Kidney (tissue), 14 donors: Measurements from ENCODE around the gene NDUFV3. TPM values are rescaled to one million over a fixed set of nuclear protein-coding genes. Genes with fewer than 3 reads are reported as not detected.
"Not testable (repeated sequence)": the region's sequence is repeated elsewhere in the genome, so short reads cannot be mapped to it uniquely, and the experiment has no call there.

Experiments used
- DNase-seq, 5 donors: peaks; one replicate each; pipeline ENCODE4 v3.0.0-alpha.2; 2013 to 2020
- FAIRE-seq: peaks from 2 replicates; lab custom pipeline; 2012; peaks lifted over from hg19 to GRCh38; lab: Jason Lieb, UNC
- H3K27ac ChIP-seq, 2 donors: one replicate each; pipeline ENCODE4 v1.7.0; 2013; ENCODE audit warnings: low read depth in 2 of 2, low read length in 2 of 2, inconsistent platforms in 1 of 2
- H3K27me3 ChIP-seq: one replicate; pipeline ENCODE4 v1.7.1; 2013; ENCODE audit warnings: low read length, inconsistent platforms; ENCODE audit not compliant: control insufficient read depth, insufficient read depth
- H3K36me3 ChIP-seq, 3 donors: one replicate each; pipeline versions ENCODE4 v1.7.0 to v1.7.1; 2013; ENCODE audit warnings: low read length in 3 of 3, control low read depth in 1 of 3, inconsistent platforms in 1 of 3; ENCODE audit not compliant: insufficient read depth in 3 of 3, control insufficient read depth in 2 of 3
- H3K4me1 ChIP-seq, 3 donors: one replicate each; pipeline versions ENCODE4 v1.7.0 to v1.7.1; 2013; ENCODE audit warnings: low read length in 3 of 3, inconsistent platforms in 1 of 3, low read depth in 1 of 3; ENCODE audit not compliant: control insufficient read depth in 2 of 3, insufficient read depth in 2 of 3
- H3K4me3 ChIP-seq, 3 donors: one replicate each; pipeline versions ENCODE4 v1.7.0 to v1.8.1; 2013; ENCODE audit warnings: low read length in 3 of 3, control low read depth in 1 of 3, inconsistent platforms in 1 of 3
- H3K9ac ChIP-seq, 3 donors: one replicate each; pipeline versions ENCODE4 v1.7.0 to v1.7.1; 2013; ENCODE audit warnings: low read length in 3 of 3, control low read depth in 1 of 3, inconsistent platforms in 1 of 3
- H3K9me3 ChIP-seq, 3 donors: one replicate each; pipeline versions ENCODE4 v1.7.0 to v1.7.1; 2013; ENCODE audit warnings: low read length in 3 of 3, control low read depth in 1 of 3, inconsistent platforms in 1 of 3; ENCODE audit not compliant: control insufficient read depth in 2 of 3, insufficient read depth in 1 of 3
- intact Hi-C: fragments of 100-400 bp; cut with DNase I; formaldehyde crosslinking; loops from one replicate; pipeline ENCODE4 v1.11.1; 2022
- polyA plus RNA-seq: library from polyadenylated mRNA; stranded (reverse); fragments of 350-450 nt; fragmentation: Illumina TruSeq; extraction: RNeasy Lipid Tissue Mini Kit (QIAGEN cat#74804); gene quantifications from one replicate; pipeline ENCODE4 v1.2.3, GENCODE V29; 2014; ENCODE audit warnings: low read depth, low replicate concordance; ENCODE audit not compliant: insufficient read depth
- total RNA-seq: library from RNA; stranded (reverse); fragmentation: NEBNext Ultra II Directional; extraction: Animal tissue kit (Norgen Biotek cat#: 25700); gene quantifications from one replicate; pipeline ENCODE4 v1.2.1, GENCODE V29; 2021
- TF ChIP-seq, protein P1 (sequence below): IDR thresholded peaks from 3 replicates; pipeline ENCODE4 v1.5.1; 2012; ENCODE audit warnings: mild to moderate bottlenecking, moderate library complexity, borderline replicate concordance; ENCODE audit not compliant: insufficient read depth; ENCODE audit errors: extremely low read depth
- donor health status: control.
- donor health status: control.
- donor health status: control.
- donor health status: control.
- donor health status: control.
- donor health status: DM: yes; HTN: yes; CAD: no.
- donor health status: Normal renal cell carcinoma (clear cell type).

NDUFV3 gene
- total and polyA plus RNA-seq, 2 donors from 2014 or later: 29.6 to 37.0 TPM

DNA sequence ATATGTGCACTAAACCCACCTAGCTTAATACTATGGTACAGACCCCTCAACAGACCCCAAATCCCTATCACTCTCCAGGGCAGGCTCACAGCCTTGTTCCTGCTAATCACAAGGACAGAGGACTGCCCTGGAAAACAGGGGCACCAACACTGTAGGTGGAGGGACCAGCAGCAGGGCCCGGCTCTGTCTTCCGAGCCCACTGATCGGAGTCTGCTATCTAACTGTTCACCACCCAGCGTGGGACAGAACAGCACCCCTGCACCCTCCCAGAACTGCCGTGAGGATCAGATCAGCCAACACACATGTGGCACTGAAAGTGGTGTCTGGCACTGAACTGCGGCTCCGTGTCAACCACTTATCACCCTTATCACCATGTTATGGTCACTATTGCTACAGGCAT is 20.0 kb upstream of the NDUFV3 start:
- Histone ChIP-seq H3K4me3 (no peak overlapping the region), H3K4me1 (peaks cover 0 to 2% (median under 1%) of the 10 kb centered on the region in 3 donors), H3K36me3 (peaks cover 4 to 32% (median 25%) of the 10 kb centered on the region in 3 donors), H3K27ac (no peak overlapping the region), H3K27me3 (no peaks in the 10 kb centered on the region), H3K9me3 (no peaks in the 10 kb centered on the region), H3K9ac (no peak overlapping the region)
- DNase-seq: peak in 1 of 5 donors; percentile 31
- no peak for FAIRE-seq
- intact Hi-C loops: no loop called here
- TF ChIP-seq, protein P1, sequence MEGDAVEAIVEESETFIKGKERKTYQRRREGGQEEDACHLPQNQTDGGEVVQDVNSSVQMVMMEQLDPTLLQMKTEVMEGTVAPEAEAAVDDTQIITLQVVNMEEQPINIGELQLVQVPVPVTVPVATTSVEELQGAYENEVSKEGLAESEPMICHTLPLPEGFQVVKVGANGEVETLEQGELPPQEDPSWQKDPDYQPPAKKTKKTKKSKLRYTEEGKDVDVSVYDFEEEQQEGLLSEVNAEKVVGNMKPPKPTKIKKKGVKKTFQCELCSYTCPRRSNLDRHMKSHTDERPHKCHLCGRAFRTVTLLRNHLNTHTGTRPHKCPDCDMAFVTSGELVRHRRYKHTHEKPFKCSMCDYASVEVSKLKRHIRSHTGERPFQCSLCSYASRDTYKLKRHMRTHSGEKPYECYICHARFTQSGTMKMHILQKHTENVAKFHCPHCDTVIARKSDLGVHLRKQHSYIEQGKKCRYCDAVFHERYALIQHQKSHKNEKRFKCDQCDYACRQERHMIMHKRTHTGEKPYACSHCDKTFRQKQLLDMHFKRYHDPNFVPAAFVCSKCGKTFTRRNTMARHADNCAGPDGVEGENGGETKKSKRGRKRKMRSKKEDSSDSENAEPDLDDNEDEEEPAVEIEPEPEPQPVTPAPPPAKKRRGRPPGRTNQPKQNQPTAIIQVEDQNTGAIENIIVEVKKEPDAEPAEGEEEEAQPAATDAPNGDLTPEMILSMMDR: no peak

DNA sequence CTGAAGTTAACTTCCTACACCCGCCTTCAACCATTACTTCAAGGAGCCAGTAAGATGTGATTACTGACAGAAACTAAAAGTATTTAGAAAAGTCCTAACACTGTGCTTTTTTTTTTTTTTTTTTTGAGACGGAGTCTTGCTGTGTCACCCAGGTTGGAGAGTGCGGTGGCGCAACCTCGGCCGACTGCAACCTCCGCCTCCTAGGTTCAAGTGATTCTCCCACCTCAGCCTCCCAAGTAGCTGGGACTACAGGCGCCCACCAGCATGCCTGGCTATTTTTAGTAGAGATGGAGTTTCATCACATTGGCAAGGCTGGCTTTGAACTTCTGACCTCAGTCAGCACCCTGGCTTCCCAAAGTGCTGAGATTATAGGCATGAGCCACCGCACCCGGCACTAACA is 17.3 kb upstream of the NDUFV3 start:
- FAIRE-seq, intact Hi-C loops, H3K27ac ChIP-seq, H3K9ac ChIP-seq, H3K27me3 ChIP-seq, H3K9me3 ChIP-seq, H3K4me3 ChIP-seq: not testable (repeated sequence)
- peaks cover 2 to 13% (median 8%) of the 10 kb centered on the region in 3 donors for H3K4me1 ChIP-seq
- peak in 1 of 5 donors; percentile 57 for DNase-seq
- H3K36me3 ChIP-seq: peaks cover 4 to 21% (median 17%) of the 10 kb centered on the region in 3 donors

DNA sequence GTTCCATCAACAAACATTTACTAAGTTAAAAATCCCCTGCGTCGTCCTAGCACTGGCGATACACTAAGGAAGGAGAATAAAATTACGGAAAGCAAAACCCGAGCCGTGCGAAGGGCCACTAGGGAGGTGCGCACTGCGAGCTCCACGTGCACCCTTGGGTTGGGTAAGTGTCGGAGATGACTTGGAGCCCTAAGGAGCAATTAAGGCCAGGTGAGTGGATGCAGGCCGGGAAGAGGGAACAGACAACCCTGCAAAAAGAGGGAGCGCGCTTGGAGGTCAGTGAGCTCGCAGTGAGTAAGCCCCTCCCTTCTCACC is 14.5 kb upstream of the NDUFV3 start:
- DNase-seq (no peak), FAIRE-seq (no peak)
- Histone ChIP-seq H3K9me3 (no peaks in the 10 kb centered on the region), H3K4me3 (peak overlapping the region; percentile 79 to 99 (median 96)), H3K4me1 (peaks cover 2 to 13% (median 8%) of the 10 kb centered on the region in 3 donors), H3K27me3 (no peaks in the 10 kb centered on the region), H3K36me3 (peaks cover 0 to 5% (median 5%) of the 10 kb centered on the region in 3 donors), H3K9ac (peak overlapping the region; percentile 45 to 99 (median 91)), H3K27ac (peak overlapping the region in 1 of 2 donors; percentile 48)
- TF ChIP-seq, protein P1: no peak
- intact Hi-C loops: no loop called here

DNA sequence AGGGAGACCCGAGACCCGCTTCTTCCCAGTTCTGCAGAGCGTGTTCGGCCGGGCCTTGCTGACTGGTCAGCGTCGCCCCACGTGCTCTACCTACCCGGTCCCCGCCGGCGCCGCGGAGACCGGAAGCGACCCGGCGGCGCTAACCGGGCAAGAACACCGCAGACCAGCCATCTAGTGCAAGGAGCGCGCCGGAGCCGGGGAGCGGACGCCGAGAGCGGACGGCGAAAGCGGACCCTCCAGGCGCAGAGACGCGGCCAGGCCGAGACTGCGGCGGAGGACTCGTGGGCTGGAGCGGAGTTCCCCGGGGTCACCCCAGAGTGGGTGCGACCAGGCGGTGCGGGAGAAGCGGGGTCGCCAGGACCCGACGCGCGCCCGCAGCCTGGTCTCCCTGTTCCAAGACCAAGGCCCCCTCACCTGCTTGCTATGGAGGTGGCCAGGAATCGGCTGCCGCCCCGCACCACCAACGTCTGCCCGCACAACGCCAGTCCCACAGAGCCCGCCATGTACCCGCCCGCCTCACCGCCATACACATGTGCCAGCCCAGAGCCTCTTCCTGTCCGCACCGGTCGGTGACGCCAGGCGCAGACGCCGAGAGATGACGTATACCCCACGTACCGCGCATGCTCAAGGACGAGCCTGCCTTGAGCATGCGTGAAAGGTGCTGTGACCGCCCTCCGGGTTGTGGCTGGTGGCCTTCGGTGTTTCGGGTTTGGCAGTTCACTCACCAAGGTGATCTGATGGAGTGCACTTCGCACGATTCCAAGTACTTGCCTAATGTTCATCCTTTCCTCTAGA is 13.9 kb upstream of the NDUFV3 start, which contains the start of gene WDR4:
TSS of gene WDR4 (minus strand) at position 547 of the 795 bp plus-strand sequence. CDS start at position 503, 44 bp downstream.
- Histone ChIP-seq H3K9ac (peak within 1 kb of the TSS; percentile 88 to 99 (median 91)), H3K36me3 (peaks cover 0 to 2% (median 2%) of the 10 kb centered on the region in 3 donors), H3K9me3 (no peaks in the 10 kb centered on the region), H3K27me3 (no peaks in the 10 kb centered on the region), H3K4me1 (peaks cover 2 to 13% (median 8%) of the 10 kb centered on the region in 3 donors), H3K4me3 (peak within 1 kb of the TSS; percentile 79 to 99 (median 96)), H3K27ac (peak within 1 kb of the TSS; percentile 77 to 81)
- intact Hi-C loops: no loop called here
- TF ChIP-seq, protein P1: no peak
- FAIRE-seq: no peak
- DNase-seq: peak; percentile 99
